Measurements from ENCODE around the gene OAS2.

OAS2 gene

DNA sequence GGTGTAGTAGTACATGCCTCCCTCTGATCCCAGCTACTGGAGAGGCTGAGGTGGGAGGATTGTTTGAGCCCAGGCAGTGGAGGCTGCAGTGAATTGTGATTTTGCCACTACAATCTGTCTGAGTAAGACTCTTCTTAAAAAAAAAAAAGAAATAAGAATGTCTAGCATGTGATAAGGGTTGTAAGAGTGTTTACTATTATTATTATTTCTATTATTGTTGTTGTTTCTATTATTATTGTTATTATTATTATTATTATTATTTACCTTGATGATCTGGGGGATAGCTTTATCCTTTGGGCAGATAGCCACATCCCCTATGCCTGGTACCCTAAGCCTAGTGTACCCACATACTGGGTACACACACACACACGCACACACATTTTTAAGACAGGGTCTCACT, 35.7 kb upstream of the OAS2 start:
- DNase-seq (ENCODE audit: low read depth) = no peak
- TF ChIP-seq, protein P1, sequence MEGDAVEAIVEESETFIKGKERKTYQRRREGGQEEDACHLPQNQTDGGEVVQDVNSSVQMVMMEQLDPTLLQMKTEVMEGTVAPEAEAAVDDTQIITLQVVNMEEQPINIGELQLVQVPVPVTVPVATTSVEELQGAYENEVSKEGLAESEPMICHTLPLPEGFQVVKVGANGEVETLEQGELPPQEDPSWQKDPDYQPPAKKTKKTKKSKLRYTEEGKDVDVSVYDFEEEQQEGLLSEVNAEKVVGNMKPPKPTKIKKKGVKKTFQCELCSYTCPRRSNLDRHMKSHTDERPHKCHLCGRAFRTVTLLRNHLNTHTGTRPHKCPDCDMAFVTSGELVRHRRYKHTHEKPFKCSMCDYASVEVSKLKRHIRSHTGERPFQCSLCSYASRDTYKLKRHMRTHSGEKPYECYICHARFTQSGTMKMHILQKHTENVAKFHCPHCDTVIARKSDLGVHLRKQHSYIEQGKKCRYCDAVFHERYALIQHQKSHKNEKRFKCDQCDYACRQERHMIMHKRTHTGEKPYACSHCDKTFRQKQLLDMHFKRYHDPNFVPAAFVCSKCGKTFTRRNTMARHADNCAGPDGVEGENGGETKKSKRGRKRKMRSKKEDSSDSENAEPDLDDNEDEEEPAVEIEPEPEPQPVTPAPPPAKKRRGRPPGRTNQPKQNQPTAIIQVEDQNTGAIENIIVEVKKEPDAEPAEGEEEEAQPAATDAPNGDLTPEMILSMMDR (conservative IDR thresholded peaks at IDR 0.05; ENCODE audit: low read depth, low read length) = no peak
- H3K4me3 ChIP-seq (ENCODE audit: low read length) = no peak overlapping the region

DNA sequence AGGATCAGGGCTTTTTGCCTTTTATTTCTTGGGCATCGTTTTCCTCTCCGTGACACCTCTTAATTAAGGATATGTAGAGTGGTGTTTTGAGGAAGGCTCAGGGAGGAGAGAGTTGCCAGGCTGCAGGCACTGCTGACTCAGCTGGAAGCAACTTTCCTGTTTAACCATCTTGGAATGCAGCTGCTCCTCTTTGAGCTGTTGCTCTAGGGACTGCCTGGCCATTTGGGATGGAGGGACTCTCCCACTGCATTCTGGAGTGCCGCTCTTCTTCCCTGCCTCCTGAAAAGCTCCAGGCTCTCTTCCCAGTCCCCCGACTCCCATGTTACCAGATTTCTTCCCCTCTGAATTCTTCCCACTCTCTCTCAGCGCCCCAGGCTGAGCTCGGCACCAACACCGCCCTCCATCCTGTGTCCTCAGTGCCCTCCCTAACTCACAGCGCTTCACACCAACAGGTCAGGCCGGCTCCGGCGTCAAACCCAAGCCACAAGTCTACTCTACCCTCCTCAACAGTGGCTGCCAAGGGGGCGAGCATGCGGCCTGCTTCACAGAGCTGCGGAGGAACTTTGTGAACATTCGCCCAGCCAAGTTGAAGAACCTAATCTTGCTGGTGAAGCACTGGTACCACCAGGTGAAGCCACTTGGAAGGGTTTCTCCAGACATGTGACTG, 34.2 kb upstream of the OAS2 start:
- DNase-seq (ENCODE audit: low read depth) = no peak
- TF ChIP-seq, protein P1 (conservative IDR thresholded peaks at IDR 0.05; ENCODE audit: low read depth, low read length) = no peak
- H3K4me3 ChIP-seq (ENCODE audit: low read length) = no peak overlapping the region

DNA sequence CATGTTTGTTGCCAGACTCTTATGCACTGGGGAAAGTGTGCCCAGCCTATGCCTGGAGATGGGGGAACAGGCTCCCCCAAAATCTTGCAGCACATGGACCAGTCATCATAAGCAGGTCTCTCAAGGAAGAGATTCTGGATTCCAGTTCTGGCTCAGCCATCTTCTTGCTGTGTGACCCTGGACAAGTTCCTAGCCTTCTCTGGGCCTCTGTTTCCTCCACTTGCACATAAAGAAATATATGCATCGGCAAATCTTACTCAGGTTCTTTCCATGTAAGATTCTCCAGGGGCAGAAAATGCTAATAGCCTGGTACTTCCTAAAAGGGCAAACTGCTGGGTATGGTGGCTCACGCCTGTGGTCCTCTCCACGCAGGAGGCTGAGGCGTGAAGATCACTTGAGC, 32.8 kb upstream of the OAS2 start:
- H3K4me3 ChIP-seq (ENCODE audit: low read length) = no peak overlapping the region
- TF ChIP-seq, protein P1 (conservative IDR thresholded peaks at IDR 0.05; ENCODE audit: low read depth, low read length) = no peak
- DNase-seq (ENCODE audit: low read depth) = no peak

DNA sequence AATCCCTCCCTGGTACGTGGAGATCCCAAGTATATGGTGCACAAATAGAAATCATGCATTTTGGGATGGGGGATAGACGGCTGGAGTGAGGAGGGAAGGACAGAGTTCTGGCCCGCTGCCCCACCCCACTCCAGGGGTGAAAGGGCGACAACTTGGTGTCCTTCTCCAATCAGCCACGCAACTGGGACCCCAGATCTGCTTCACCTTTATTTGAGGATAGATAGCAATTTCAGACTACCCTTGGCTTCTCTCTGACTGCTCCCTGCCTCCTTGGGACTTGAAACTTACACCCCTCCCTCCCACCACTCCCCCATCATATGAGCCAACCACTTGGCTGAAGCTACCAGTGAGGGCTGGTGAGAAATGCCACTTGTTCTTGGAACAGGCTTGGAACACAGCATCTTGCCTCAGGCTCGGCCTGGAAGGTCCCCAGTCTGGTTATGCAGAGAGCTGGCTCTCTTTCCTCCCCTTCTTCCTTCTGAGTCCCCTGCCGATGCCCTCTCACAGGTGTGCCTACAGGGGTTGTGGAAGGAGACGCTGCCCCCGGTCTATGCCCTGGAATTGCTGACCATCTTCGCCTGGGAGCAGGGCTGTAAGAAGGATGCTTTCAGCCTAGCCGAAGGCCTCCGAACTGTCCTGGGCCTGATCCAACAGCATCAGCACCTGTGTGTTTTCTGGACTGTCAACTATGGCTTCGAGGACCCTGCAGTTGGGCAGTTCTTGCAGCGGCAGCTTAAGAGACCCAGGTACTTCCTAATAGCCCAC, 31.9 kb upstream of the OAS2 start:
- DNase-seq (ENCODE audit: low read depth) = no peak
- TF ChIP-seq, protein P1 (conservative IDR thresholded peaks at IDR 0.05; ENCODE audit: low read depth, low read length) = no peak
- no peak overlapping the region for H3K4me3 ChIP-seq (ENCODE audit: low read length)

DNA sequence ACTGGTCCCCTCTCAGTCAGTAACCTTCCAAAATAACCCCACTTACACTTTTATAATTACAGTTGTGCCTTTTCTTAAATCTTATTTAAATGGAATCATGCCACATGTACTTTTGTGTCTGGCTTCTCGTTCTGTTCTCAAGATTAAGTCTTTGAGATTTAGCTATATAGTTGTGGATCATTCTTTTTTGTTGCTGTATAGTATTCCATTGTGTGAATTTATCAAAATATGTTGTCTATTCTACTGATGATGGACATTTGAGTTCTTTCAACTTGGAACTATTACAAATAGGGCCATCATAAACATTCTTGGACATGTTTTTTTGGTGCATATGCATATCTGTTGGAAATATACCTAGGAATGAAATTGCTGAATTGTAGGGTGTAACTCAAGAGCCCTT, 31.0 kb upstream of the OAS2 start:
- no peak overlapping the region for H3K4me3 ChIP-seq (ENCODE audit: low read length)
- TF ChIP-seq, protein P1 (conservative IDR thresholded peaks at IDR 0.05; ENCODE audit: low read depth, low read length) = no peak
- no peak for DNase-seq (ENCODE audit: low read depth)

DNA sequence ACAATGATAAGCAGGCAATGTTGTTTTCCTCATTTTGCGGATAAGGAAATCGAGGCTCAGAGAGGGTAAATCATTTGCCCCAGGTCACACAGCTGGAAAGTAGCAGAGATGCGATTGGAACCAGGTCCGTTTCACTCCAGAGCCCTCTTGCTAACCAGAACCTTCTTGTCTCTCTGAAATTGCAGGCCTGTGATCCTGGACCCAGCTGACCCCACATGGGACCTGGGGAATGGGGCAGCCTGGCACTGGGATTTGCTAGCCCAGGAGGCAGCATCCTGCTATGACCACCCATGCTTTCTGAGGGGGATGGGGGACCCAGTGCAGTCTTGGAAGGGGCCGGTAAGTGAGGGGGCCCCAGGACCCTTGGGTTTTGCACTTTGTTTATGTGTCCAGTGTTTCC, 30.6 kb upstream of the OAS2 start:
- TF ChIP-seq, protein P1 (conservative IDR thresholded peaks at IDR 0.05; ENCODE audit: low read depth, low read length) = no peak
- no peak overlapping the region for H3K4me3 ChIP-seq (ENCODE audit: low read length)
- DNase-seq (ENCODE audit: low read depth) = no peak

DNA sequence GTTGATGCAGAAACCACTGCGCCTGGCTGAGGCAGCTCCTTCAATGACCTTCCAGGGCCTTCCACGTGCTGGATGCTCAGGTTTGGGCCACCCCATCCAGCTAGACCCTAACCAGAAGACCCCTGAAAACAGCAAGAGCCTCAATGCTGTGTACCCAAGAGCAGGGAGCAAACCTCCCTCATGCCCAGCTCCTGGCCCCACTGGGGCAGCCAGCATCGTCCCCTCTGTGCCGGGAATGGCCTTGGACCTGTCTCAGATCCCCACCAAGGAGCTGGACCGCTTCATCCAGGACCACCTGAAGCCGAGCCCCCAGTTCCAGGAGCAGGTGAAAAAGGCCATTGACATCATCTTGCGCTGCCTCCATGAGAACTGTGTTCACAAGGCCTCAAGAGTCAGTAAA, 29.5 kb upstream of the OAS2 start:
- TF ChIP-seq, protein P1 (conservative IDR thresholded peaks at IDR 0.05; ENCODE audit: low read depth, low read length) = no peak
- H3K4me3 ChIP-seq (ENCODE audit: low read length) = no peak overlapping the region

More for the DNA sequence above, 29.5 kb upstream of the OAS2 start:
- no peak for DNase-seq (ENCODE audit: low read depth)
